CD4-positive, CD25-positive, alpha-beta regulatory T cell (primary cell): ENCODE results near the gene IFITM1. TPM values are rescaled to one million over a fixed set of nuclear protein-coding genes. Genes with fewer than 3 reads are reported as not detected.
"Not testable (repeated sequence)": the region's sequence is repeated elsewhere in the genome, so short reads cannot be mapped to it uniquely, and the experiment has no call there.

Experiments used
- ATAC-seq, 2 donors: fragments of 150-1000 bp; cut with Tn5 transposase; one replicate each; pipeline ENCODE4 v1.10.0; 2021; ENCODE audit warnings: low read depth in 2 of 2, moderate number of reproducible peaks in 2 of 2, moderate library complexity in 1 of 2
- DNase-seq, 3 donors: peaks; one replicate each; pipeline versions ENCODE4 v3.0.0 to v3.0.0-alpha.2; 2012 to 2022; ENCODE audit warnings: mixed read lengths in 1 of 3
- H3K27ac ChIP-seq: one replicate; pipeline ENCODE4 v1.7.0; 2013; ENCODE audit warnings: mild to moderate bottlenecking, low read length; ENCODE audit not compliant: insufficient read depth, poor library complexity, severe bottlenecking
- H3K27me3 ChIP-seq: one replicate; pipeline ENCODE4 v1.7.0; 2013; ENCODE audit warnings: low read length; ENCODE audit not compliant: control insufficient read depth, insufficient read depth
- H3K36me3 ChIP-seq: one replicate; pipeline ENCODE4 v1.7.0; 2013; ENCODE audit warnings: mild to moderate bottlenecking, low read length, moderate library complexity; ENCODE audit not compliant: control insufficient read depth, insufficient read depth
- H3K4me1 ChIP-seq: 2 replicates; pipeline ENCODE4 v1.7.0; 2013; ENCODE audit warnings: mild to moderate bottlenecking, low read length; ENCODE audit not compliant: insufficient read depth, control insufficient read depth, poor library complexity, severe bottlenecking
- H3K4me3 ChIP-seq: one replicate; pipeline ENCODE4 v1.7.0; 2013; ENCODE audit warnings: low read depth, mild to moderate bottlenecking, low read length, moderate library complexity
- H3K9me3 ChIP-seq, 2 experiments: 1 replicate in 1 of 2; 2 replicates in 1 of 2; pipeline ENCODE4 v1.7.0; 2013; ENCODE audit warnings: low read length in 2 of 2, mild to moderate bottlenecking in 1 of 2, moderate library complexity in 1 of 2; ENCODE audit not compliant: control insufficient read depth in 2 of 2
- H3K27ac Mint-ChIP-seq, 3 donors: one replicate each; pipeline ENCODE4 v1.8.0; 2020 to 2022; ENCODE audit warnings: mild to moderate bottlenecking in 3 of 3, mixed read lengths in 3 of 3, moderate library complexity in 2 of 3
- H3K27me3 Mint-ChIP-seq: one replicate; pipeline ENCODE4 v1.8.0; 2022; ENCODE audit warnings: mild to moderate bottlenecking, mixed read lengths
- H3K36me3 Mint-ChIP-seq: one replicate; pipeline ENCODE4 v1.8.0; 2020; ENCODE audit warnings: mixed read lengths
- H3K4me1 Mint-ChIP-seq, 4 donors: one replicate each; pipeline ENCODE4 v1.8.0; 2020 to 2022; ENCODE audit warnings: mixed read lengths in 4 of 4, mild to moderate bottlenecking in 1 of 4
- H3K4me3 Mint-ChIP-seq, 4 donors: one replicate each; pipeline ENCODE4 v1.8.0; 2020 to 2022; ENCODE audit warnings: mild to moderate bottlenecking in 4 of 4, mixed read lengths in 4 of 4, moderate library complexity in 3 of 4
- H3K9me3 Mint-ChIP-seq, 7 donors: one replicate each; pipeline ENCODE4 v1.8.0; 2020 to 2022; ENCODE audit warnings: mixed read lengths in 7 of 7, mild to moderate bottlenecking in 3 of 7, moderate library complexity in 2 of 7
- polyA plus RNA-seq, 4 donors: library from polyadenylated mRNA; unstranded; fragments of 300-500 nt; fragmentation: Illumina TruSeq; gene quantifications; one replicate each; pipeline ENCODE4 v1.2.3, GENCODE V29; 2021
- total RNA-seq: library from RNA; stranded (reverse); gene quantifications from one replicate; pipeline ENCODE4 v1.2.3, GENCODE V29; 2022

IFITM1 gene
- total and polyA plus RNA-seq, 5 donors from 2014 or later, result 320 to 1,544 (median 1,395) TPM

GRCh38 chr11:317668-318404 lies 4.0 kb downstream of the IFITM1 start:
- H3K4me3 ChIP-seq, result peak overlapping the region; percentile 65
- H3K36me3 ChIP-seq, H3K9me3 ChIP-seq, DNase-seq, ATAC-seq, H3K27me3 ChIP-seq, H3K9me3 Mint-ChIP-seq: not testable (repeated sequence)
- Mint-ChIP-seq H3K4me1 (peaks cover 6 to 46% (median 18%) of the 10 kb centered on the region in 4 donors), H3K27me3 (peaks cover 25% of the 10 kb centered on the region), H3K36me3 (peaks cover 12% of the 10 kb centered on the region), H3K4me3 (peak overlapping the region; percentile 90 to 96 (median 94)), H3K27ac (peak overlapping the region; percentile 94 to 96 (median 95))
- peaks cover 51% of the 10 kb centered on the region for H3K4me1 ChIP-seq
- peak overlapping the region; percentile 84 for H3K27ac ChIP-seq

GRCh38 chr11:318405-319120 lies 4.7 kb downstream of the IFITM1 start:
- not testable (repeated sequence) for H3K36me3 ChIP-seq, H3K27me3 ChIP-seq, H3K27ac Mint-ChIP-seq, H3K4me3 ChIP-seq, DNase-seq, H3K9me3 Mint-ChIP-seq, H3K4me3 Mint-ChIP-seq, H3K9me3 ChIP-seq
- H3K4me1 Mint-ChIP-seq, result peaks cover 6 to 41% (median 16%) of the 10 kb centered on the region in 4 donors
- Histone ChIP-seq H3K4me1 (peaks cover 43% of the 10 kb centered on the region), H3K27ac (peak overlapping the region; percentile 14)
- H3K36me3 Mint-ChIP-seq, result peaks cover 12% of the 10 kb centered on the region
- peaks cover 25% of the 10 kb centered on the region for H3K27me3 Mint-ChIP-seq
- peak; percentile 29 to 35 for ATAC-seq

GRCh38 chr11:319121-319887 lies 5.5 kb downstream of the IFITM1 start:
- peaks cover 25% of the 10 kb centered on the region for H3K27me3 Mint-ChIP-seq
- ATAC-seq, result peak in 1 of 2 donors; percentile 18
- not testable (repeated sequence) for H3K9me3 ChIP-seq, H3K36me3 ChIP-seq, H3K9me3 Mint-ChIP-seq, DNase-seq, H3K27me3 ChIP-seq, H3K4me3 ChIP-seq
- H3K27ac Mint-ChIP-seq, result peak overlapping the region; percentile 65 to 91 (median 89)
- peaks cover 12% of the 10 kb centered on the region for H3K36me3 Mint-ChIP-seq
- peaks cover 40% of the 10 kb centered on the region for H3K4me1 ChIP-seq
- peak overlapping the region; percentile 33 for H3K27ac ChIP-seq
- H3K4me1 Mint-ChIP-seq, result peaks cover 6 to 39% (median 15%) of the 10 kb centered on the region in 4 donors
- peak overlapping the region; percentile 85 to 98 (median 86) for H3K4me3 Mint-ChIP-seq

- peak overlapping the region; percentile 85 to 98 (median 86) for H3K4me3 Mint-ChIP-seq
- peaks cover 40% of the 10 kb centered on the region for H3K4me1 ChIP-seq
- H3K27ac Mint-ChIP-seq, result peak overlapping the region; percentile 65 to 91 (median 89)
- H3K4me1 Mint-ChIP-seq, result peaks cover 6 to 45% (median 20%) of the 10 kb centered on the region in 4 donors
- H3K36me3 Mint-ChIP-seq, result peaks cover 11% of the 10 kb centered on the region
- not testable (repeated sequence) for DNase-seq, H3K9me3 ChIP-seq, H3K27me3 ChIP-seq, H3K36me3 ChIP-seq, H3K9me3 Mint-ChIP-seq, H3K4me3 ChIP-seq
- peak overlapping the region; percentile 33 for H3K27ac ChIP-seq
- ATAC-seq, result peak in 1 of 2 donors; percentile 1
- H3K27me3 Mint-ChIP-seq, result peaks cover 22% of the 10 kb centered on the region
Measured at GRCh38 chr11:319888-320273, 6.0 kb downstream of the IFITM1 start.

GRCh38 chr11:324156-324555 lies 10.3 kb downstream of the IFITM1 start:
- H3K4me1 ChIP-seq, result peaks cover 31% of the 10 kb centered on the region
- H3K9me3 ChIP-seq, result no peaks in the 10 kb centered on the region
- H3K27ac Mint-ChIP-seq, result peak overlapping the region; percentile 70 to 80 (median 74)
- H3K36me3 Mint-ChIP-seq, result no peaks in the 10 kb centered on the region
- peaks cover 2 to 60% (median 25%) of the 10 kb centered on the region in 4 donors for H3K4me1 Mint-ChIP-seq
- no peak for ATAC-seq
- no peak overlapping the region for H3K27ac ChIP-seq
- peaks cover 5% of the 10 kb centered on the region for H3K27me3 Mint-ChIP-seq
- H3K9me3 Mint-ChIP-seq, result peaks cover 0 to 1% (median 0%) of the 10 kb centered on the region in 7 donors
- no peak for DNase-seq
- no peak overlapping the region for H3K4me3 ChIP-seq
- no peaks in the 10 kb centered on the region for H3K36me3 ChIP-seq
- H3K4me3 Mint-ChIP-seq, result peak overlapping the region in 1 of 4 donors; percentile 70
- no peaks in the 10 kb centered on the region for H3K27me3 ChIP-seq

- ATAC-seq, result not testable (repeated sequence)
Measured at GRCh38 chr11:324593-325517, 11.0 kb downstream of the IFITM1 start.

More at GRCh38 chr11:324593-325517, 11.0 kb downstream of the IFITM1 start:
- Mint-ChIP-seq H3K4me3 (peak overlapping the region in 1 of 4 donors; percentile 70), H3K27ac (peak overlapping the region; percentile 70 to 87 (median 80)), H3K4me1 (peaks cover 8 to 62% (median 28%) of the 10 kb centered on the region in 4 donors)
- H3K27me3 ChIP-seq, H3K36me3 Mint-ChIP-seq, H3K9me3 Mint-ChIP-seq, H3K27ac ChIP-seq, H3K27me3 Mint-ChIP-seq, H3K4me3 ChIP-seq, H3K36me3 ChIP-seq, DNase-seq, H3K9me3 ChIP-seq: not testable (repeated sequence)
- H3K4me1 ChIP-seq, result peaks cover 33% of the 10 kb centered on the region
